ENCODE results near the gene ANKS3.

DNA sequence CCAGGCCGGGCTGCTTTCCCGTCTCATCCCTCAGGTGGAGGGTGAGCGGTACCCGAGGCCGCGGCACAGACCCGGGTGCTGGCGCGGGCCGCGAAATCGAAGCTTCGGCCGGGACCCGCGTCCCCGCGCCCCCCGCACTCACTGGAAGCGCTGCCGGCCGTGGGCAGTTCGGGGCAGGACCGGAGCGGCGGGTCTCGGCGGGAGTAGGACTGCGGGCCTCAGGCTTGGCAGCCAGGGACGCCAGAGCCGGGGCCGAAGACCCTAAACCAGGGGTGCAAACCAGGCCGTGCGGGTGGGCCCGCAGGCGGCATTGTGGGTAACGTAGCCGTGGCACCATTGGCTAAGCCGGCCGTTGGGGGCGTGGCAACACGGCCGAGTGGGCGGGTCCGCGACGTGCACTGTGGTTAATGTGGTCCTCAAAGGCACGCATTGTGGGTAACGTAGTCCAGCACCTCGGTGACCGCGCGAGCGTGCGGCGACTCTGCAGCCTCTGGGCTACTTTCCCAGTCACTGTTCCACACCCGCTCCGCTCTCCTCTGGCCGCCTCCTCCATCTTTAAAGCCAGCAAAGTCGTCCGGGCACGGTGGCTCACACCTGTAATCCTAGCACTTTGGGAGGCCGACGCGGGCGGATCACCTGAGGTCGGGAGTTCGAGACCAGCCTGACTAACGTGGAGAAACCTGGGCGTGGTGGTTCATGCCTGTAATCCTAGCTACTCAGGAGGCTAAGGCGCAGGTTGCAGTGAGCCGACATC lies 33.0 kb upstream of the ANKS3 start, which contains the start of gene ZNF500:
- TF ChIP-seq, protein P1, sequence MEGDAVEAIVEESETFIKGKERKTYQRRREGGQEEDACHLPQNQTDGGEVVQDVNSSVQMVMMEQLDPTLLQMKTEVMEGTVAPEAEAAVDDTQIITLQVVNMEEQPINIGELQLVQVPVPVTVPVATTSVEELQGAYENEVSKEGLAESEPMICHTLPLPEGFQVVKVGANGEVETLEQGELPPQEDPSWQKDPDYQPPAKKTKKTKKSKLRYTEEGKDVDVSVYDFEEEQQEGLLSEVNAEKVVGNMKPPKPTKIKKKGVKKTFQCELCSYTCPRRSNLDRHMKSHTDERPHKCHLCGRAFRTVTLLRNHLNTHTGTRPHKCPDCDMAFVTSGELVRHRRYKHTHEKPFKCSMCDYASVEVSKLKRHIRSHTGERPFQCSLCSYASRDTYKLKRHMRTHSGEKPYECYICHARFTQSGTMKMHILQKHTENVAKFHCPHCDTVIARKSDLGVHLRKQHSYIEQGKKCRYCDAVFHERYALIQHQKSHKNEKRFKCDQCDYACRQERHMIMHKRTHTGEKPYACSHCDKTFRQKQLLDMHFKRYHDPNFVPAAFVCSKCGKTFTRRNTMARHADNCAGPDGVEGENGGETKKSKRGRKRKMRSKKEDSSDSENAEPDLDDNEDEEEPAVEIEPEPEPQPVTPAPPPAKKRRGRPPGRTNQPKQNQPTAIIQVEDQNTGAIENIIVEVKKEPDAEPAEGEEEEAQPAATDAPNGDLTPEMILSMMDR (IDR thresholded peaks at IDR 0.05) = peak in 1 of 4 experiments; percentile 15
- peak; percentile 61 for TF ChIP-seq POLR2AphosphoS5 (IDR thresholded peaks at IDR 0.05)
